Measurements from ENCODE around the gene SLC6A19.
A peak's percentile ranks its signal among the peaks of the same experiment; 100 is the strongest.

SLC6A19 gene

GRCh38 chr5:1211701-1212100 lies 10.3 kb downstream of the SLC6A19 start:
- DNase-seq: no peak

- DNase-seq: no peak
These were observed 10.9 kb downstream of the SLC6A19 start for GRCh38 chr5:1212271-1212670.

DNA sequence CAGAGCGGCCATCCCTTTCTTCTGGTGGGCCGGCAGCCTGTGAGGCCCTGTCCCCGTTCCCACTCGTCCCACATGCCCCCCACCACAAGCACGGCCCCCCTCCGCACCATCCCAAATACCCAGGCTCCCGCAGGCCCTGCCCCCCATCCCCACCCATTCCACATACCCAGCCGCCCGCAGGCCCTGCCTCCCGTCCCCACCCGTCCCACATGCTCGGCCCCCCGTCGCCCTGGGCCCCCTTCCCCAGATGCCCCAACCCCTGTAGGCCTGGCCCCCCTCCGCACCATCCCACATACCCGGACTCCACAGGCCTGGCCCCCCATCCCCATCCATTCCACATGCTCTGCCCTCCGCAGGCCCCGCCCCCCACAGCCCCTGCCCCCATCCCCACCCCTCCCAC lies 11.5 kb downstream of the SLC6A19 start:
- no peak for DNase-seq

DNA sequence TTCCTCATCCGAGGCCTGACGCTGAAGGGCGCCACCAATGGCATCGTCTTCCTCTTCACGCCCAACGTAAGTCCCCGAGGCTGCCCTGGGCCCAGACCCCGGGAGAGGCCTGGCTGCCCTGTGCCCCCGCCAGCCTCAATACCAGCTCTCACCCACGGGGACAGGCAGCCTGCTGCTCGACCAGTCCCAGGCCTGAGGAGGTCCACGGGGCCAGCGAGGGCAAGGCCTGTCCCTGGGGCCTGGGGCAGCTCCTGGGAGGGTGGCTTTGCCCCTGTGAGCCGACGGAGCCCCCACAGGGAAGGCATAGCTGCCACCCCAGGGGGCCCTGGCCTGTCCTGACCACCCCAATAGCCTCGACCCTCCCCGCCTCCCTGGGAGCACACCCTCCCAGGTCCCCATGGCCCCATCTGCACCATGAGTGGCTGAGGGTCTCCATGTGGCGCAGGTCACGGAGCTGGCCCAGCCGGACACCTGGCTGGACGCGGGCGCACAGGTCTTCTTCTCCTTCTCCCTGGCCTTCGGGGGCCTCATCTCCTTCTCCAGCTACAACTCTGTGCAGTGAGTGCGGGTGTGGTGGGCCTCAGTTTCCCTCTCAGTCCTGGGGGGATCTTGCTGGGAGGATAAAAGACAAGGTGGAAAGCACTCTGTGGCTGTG lies 12.2 kb downstream of the SLC6A19 start:
- no peak for DNase-seq

DNA sequence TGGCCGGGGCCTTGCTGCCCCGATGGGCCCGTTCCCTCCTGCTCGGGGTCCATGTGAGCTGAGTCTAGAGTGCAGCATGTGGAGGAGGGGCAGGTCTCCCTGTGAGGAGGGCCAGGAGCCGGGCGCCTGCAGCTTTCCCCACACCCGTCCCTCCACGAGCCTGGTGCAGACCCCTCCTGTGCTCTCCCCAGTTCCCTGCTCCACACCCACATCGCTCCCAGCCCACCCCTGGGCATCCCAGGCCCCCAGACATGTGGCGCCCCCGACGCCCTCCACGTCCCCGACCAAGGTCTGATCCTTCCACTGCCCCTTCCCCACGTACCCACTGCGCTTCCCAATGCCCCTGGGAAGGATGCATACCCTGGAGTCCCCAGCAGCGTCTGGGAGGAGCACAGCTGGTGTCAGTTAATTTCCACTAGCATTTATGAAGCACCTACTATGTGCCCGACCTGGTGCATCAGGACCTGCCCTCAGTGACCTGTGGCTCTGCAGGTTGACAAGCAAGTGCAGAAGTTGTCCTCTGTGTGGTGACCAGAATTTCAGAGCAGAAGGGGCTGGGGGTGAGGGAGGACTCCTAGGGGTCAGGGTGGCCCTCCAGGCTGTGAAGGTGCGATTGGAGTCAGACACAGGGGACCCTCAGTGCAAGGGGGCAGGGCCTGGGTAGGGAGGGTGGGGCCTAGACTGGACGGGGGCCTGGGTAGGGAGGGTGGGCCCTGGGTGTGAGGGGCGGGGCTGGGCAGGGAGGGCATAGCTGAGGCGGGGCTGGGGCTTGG lies 13.0 kb downstream of the SLC6A19 start:
- no peak for DNase-seq

DNA sequence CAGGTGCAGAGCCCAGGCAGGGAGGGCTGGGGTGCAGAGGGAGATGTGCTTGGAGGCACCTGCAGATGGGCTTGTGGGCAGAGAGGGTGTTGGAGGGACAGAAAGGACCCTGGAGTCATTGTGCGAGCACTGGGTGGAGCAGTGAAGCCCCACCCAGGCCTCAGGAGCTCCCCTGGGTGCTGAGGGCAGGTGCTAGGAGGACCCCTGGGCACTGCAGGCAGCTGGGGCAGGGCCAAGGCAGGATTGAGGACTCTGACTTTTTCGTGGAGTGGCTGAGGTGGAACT lies 13.5 kb downstream of the SLC6A19 start:
- no peak for DNase-seq

DNA sequence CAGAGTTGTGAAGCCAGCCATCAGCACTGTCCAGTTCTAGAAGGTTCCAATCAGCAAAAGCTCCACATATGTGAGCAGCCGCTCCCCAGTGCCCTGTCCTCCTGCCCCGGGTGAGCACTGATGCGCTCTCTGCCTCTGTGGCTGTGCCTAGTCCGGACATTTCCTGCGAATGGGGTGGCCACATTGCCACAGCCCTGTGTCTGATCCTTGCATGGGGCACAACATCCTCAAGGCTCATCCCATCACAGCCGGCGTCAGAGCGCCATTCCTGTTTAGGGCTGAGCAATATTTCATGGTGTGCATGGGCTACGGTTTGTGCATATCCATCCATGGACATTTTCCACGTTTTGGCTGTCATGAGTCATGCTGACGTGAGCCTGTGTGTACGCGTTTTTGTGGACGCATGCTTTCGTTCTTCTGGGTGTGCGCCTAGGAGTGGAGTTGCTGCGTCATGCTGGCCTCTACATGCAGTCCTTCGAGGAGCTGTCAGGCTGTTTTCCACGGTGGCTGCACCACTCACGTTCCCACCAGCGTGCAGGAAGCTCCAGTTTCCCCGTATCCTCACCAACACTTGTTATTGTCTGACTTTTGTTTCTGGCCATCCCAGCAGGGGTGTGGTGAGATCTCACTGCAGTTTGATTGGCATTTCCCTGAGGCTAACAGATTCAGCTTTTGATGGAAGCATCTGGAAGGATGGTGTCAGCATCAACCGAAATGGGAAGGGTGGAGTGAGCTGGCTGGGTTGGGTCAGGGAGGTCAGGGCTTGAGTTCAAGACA lies 14.1 kb downstream of the SLC6A19 start:
- DNase-seq: no peak

GRCh38 chr5:1216211-1216917 lies 15.0 kb downstream of the SLC6A19 start:
- DNase-seq: no peak

- no peak for DNase-seq
These were observed 15.5 kb downstream of the SLC6A19 start for GRCh38 chr5:1216918-1217295.

GRCh38 chr5:1217596-1218206 lies 16.3 kb downstream of the SLC6A19 start:
- peak; percentile 16 for DNase-seq

DNA sequence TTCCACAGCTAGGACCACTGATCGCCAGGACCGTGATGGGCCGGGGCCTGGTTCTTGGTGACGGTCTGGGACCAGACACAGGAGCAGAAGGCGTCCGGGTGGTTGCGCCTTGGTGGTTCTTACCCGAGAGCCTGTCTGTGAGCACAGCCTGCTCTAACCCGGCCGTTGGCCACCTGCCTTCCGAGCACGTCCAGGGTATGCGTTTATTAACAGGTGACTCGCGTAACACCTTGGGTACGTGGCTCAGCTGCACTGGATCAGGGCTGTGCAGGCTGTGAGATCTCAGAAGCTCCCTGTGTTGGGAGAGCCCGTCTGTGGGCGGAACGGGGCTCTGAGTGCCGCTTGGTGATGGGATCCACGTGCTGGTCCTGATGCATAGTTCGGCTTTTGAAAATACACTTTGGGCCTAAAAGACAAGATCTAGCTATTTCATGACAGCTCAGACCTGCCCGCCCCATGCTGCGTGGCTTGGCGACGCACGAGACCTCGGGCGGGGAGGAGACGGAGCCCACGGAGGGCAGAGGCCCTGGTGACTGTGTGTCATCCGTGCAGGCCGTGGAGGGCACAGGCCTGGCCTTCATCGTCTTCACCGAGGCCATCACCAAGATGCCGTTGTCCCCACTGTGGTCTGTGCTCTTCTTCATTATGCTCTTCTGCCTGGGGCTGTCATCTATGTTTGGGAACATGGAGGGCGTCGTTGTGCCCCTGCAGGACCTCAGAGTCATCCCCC lies 17.1 kb downstream of the SLC6A19 start:
- peak; percentile 64 for DNase-seq

DNA sequence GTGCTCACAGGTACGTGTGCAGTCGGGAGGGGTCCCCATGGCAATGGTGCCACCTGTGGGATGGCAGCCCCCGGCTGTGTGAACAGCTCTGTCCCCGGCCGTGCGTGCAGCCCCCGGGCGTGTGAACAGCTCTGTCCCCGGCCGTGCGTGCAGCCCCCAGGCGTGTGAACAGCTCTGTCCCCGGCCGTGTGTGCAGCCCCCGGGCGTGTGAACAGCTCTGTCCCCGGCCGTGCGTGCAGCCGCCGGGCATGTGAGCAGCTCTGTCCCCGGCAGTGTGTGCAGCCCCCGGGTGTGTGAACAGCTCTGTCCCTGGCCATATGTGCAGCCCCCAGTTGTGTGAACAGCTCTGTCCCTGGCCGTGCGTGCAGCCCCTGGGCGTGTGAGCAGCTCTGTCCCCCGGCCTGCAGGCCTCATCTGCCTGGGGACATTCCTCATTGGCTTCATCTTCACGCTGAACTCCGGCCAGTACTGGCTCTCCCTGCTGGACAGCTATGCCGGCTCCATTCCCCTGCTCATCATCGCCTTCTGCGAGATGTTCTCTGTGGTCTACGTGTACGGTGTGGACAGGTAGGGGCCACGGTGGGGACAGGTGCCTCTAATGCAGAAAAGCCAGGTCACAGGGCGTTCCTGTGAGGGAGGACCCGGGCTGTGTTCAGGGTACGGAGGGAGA lies 17.8 kb downstream of the SLC6A19 start:
- no peak for DNase-seq

- DNase-seq: no peak
These were observed 18.3 kb downstream of the SLC6A19 start for GRCh38 chr5:1219768-1220100.

GRCh38 chr5:1220351-1220750 lies 19.0 kb downstream of the SLC6A19 start:
- no peak for DNase-seq

GRCh38 chr5:1220831-1221230 lies 19.4 kb downstream of the SLC6A19 start:
- no peak for DNase-seq

GRCh38 chr5:1221721-1222120 lies 20.3 kb downstream of the SLC6A19 start:
- DNase-seq: no peak

DNA sequence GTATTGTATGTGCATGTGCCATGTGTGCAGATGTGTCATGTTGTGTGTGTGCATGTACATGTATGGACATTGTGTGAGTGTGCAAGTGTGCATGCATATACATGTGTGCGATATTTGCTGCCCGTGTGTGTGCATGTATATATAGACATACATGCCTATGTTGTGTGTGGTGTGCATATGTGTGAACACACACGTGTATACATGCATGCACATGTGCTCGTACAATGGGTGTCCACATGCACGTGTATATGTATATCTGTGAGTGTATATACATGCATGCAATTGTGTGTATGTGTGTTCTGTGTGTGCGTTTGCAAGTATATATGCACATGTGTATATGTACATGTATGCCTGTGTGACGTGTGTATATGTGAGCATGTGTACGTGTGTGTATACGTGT lies 20.8 kb downstream of the SLC6A19 start:
- no peak for DNase-seq

- DNase-seq: no peak
These were observed 21.4 kb downstream of the SLC6A19 start for GRCh38 chr5:1222621-1223277.

DNA sequence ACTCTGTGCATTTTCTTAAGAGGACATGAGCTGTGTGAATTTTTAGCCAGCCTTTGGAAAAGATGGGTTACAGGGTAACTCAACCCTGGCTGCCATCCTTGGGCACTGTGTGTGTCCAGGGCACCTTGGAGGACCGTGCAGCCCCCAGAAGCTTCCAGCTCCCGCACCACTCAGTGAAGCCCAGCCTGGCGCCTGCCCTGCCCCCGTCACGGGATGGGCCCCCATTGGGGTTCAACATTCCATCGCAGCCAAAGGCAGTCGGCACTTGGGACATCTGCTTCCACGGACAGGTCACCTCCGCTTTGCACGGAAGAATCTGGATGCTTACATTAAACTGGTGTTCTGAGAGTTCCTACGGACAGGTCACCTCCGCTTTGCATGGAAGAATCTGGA lies 21.9 kb downstream of the SLC6A19 start:
- DNase-seq: no peak

DNA sequence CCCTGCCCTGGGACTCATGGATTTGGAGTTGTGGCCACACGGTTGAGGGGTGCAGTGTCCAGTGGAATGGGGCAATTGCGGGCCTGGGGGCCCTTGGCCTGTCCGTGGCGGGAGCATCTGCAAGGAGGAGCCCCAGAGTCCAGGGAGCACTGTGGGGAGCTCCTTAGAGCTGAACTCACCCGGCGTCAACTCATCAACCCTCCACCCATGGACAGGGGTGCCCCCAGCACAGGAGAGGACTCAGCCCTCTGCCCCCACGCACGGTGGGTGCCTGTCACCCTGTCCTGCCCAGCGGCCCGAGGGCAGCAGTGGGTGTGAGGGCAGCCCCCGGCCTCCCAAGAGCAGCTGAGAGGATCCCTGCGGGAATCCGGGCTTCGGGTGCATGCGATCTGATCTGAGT lies 23.2 kb downstream of the SLC6A19 start:
- DNase-seq: no peak

GRCh38 chr5:1225081-1225480 lies 23.7 kb downstream of the SLC6A19 start, which contains the start of gene SLC6A18:
Gene SLC6A18 (plus strand): TSS chr5:1225381. CDS start chr5:1225478, 97 bp downstream.
- DNase-seq: no peak

Measured in NCI-H774 (cell line).